HCT116 (cell line): ENCODE measurements around the gene PRKG1. TPM values are rescaled to one million over a fixed set of nuclear protein-coding genes. Genes with fewer than 3 reads are reported as not detected.

Experiments
- ATAC-seq: fragments of 200-7000 bp; cut with Tn5 transposase; 2 replicates; pipeline ENCODE4 v1.9.1; 2020; ENCODE audit warnings: mild to moderate bottlenecking, moderate library complexity
- BruUV-seq: library from RNA; stranded (reverse); fragments of 400-500 nt; replicated peaks from 2 replicates; lab custom pipeline; 2021; lab: Mats Ljungman, UMichigan
- CTCF ChIA-PET: fragments of 300-600 bp; sonication (Branson Sonifier 250); formaldehyde crosslinking; loops from one replicate; lab custom pipeline; 2021; ENCODE audit warnings: antibody characterized with exemption; lab: Charles Lee
- POLR2A ChIA-PET: fragments of 300-600, 350-600 bp; sonication (Branson Sonifier 250); formaldehyde crosslinking; loops from one replicate; lab custom pipeline; 2021; ENCODE audit warnings: antibody characterized with exemption; lab: Charles Lee
- RAD21 ChIA-PET, 2 experiments: fragments of 300-600 bp; sonication (Branson Sonifier 250); formaldehyde crosslinking; loops; one replicate each; lab custom pipeline; 2023; ENCODE audit warnings: low total read pairs in 2 of 2; ENCODE audit not compliant: uncharacterized antibody in 2 of 2, unreplicated experiment in 2 of 2, low non-redundant PET in 1 of 2; lab: Charles Lee
- DNase-seq: peaks from one replicate; pipeline ENCODE4 v3.0.0-alpha.2; 2010; ENCODE audit warnings: low read depth, low spot score
- H2AFZ ChIP-seq: fragments of 200-600 bp; shearing (Covaris generic), sonication (generic); 2 replicates; pipeline ENCODE4 v1.6.1; 2017; ENCODE audit warnings: low read depth, mixed run types, mixed read lengths, antibody characterized with exemption, low read length; ENCODE audit not compliant: poor library complexity, severe bottlenecking
- H3K27ac ChIP-seq: 2 replicates; pipeline ENCODE4 v1.5.1; 2012; ENCODE audit warnings: low read depth, low read length
- H3K27me3 ChIP-seq: fragments of 200-600 bp; sonication (generic); 2 replicates; pipeline ENCODE4 v1.6.1; 2016; ENCODE audit warnings: mixed run types, low read length, mixed read lengths; ENCODE audit not compliant: insufficient read depth
- H3K36me3 ChIP-seq, 2 experiments: fragments of 200-500 bp in 1 of 2; fragments of 200-600 bp in 1 of 2; sonication (Bioruptor generic) in 1 of 2; sonication (generic) in 1 of 2; 2 replicates each; pipeline versions ENCODE4 v1.5.1 to v1.6.1; 2014 to 2016; ENCODE audit warnings: low read length in 2 of 2, inconsistent platforms in 1 of 2, mixed read lengths in 1 of 2, mixed run types in 1 of 2; ENCODE audit not compliant: insufficient read depth in 2 of 2, control insufficient read depth in 1 of 2
- H3K4me1 ChIP-seq, 2 experiments: fragments of 200-600 bp in 1 of 2; sonication (generic) in 1 of 2; 2 replicates each; pipeline versions ENCODE4 v1.5.1 to v1.6.1; 2012 to 2017; ENCODE audit warnings: low read length in 2 of 2, inconsistent platforms in 1 of 2, mild to moderate bottlenecking in 1 of 2, mixed read lengths in 1 of 2, mixed run types in 1 of 2, moderate library complexity in 1 of 2; ENCODE audit not compliant: insufficient read depth in 2 of 2, control insufficient read depth in 1 of 2
- H3K4me2 ChIP-seq: fragments of 200-600 bp; sonication (generic); 2 replicates; pipeline ENCODE4 v1.6.1; 2017; ENCODE audit warnings: mixed run types, low read length, mixed read lengths
- H3K4me3 ChIP-seq, 2 experiments: fragments of 200-600 bp in 1 of 2; sonication (generic) in 1 of 2; replicated peaks in 1 of 2; 2 replicates each; pipeline ENCODE4 v1.5.1; 2011 to 2016; ENCODE audit warnings: low read length in 2 of 2, control low read depth in 1 of 2, low read depth in 1 of 2, mild to moderate bottlenecking in 1 of 2, mixed read lengths in 1 of 2, mixed run types in 1 of 2
- H3K79me2 ChIP-seq: fragments of 200-600 bp; sonication (generic); 2 replicates; pipeline ENCODE4 v1.6.1; 2017; ENCODE audit warnings: mild to moderate bottlenecking, mixed run types, low read length, moderate library complexity, mixed read lengths; ENCODE audit not compliant: insufficient read depth
- H3K9ac ChIP-seq: fragments of 200-600 bp; sonication (generic); 2 replicates; pipeline ENCODE4 v1.6.1; 2016; ENCODE audit warnings: low read length, mixed read lengths
- H3K9me2 ChIP-seq: fragments of 200-600 bp; sonication (generic), shearing (Covaris generic); 2 replicates; pipeline ENCODE4 v1.6.1; 2017; ENCODE audit warnings: mixed run types, mild to moderate bottlenecking, moderate library complexity; ENCODE audit not compliant: insufficient read depth
- H3K9me3 ChIP-seq, 2 experiments: fragments of 200-500 bp in 1 of 2; fragments of 200-600 bp in 1 of 2; sonication (Bioruptor generic) in 1 of 2; sonication (generic) in 1 of 2; 2 replicates each; pipeline ENCODE4 v1.6.1; 2014 to 2017; ENCODE audit warnings: low read length in 2 of 2, mixed read lengths in 2 of 2, inconsistent platforms in 1 of 2, low read depth in 1 of 2, mild to moderate bottlenecking in 1 of 2, mixed run types in 1 of 2, moderate library complexity in 1 of 2; ENCODE audit not compliant: control insufficient read depth in 1 of 2, insufficient read depth in 1 of 2
- H4K20me1 ChIP-seq: fragments of 200-600 bp; sonication (generic), shearing (Covaris generic); 2 replicates; pipeline ENCODE4 v1.6.1; 2017; ENCODE audit warnings: mixed run types, mild to moderate bottlenecking, moderate library complexity; ENCODE audit not compliant: insufficient read depth
- CBX3 ChIP-seq: IDR thresholded peaks from 2 replicates; pipeline ENCODE4 v1.6.1; 2012; ENCODE audit warnings: low read depth
- CEBPB ChIP-seq: IDR thresholded peaks from 2 replicates; pipeline ENCODE4 v1.6.1; 2012; ENCODE audit warnings: low read depth
- CTCF ChIP-seq, 3 experiments: fragments of 200-600 bp in 1 of 3; sonication (generic) in 1 of 3; IDR thresholded peaks in 2 of 3; conservative IDR thresholded peaks in 1 of 3; 2 replicates each; pipeline ENCODE4 v1.5.1; 2012 to 2017; ENCODE audit warnings: low read depth in 2 of 3, low read length in 2 of 3, antibody characterized with exemption in 1 of 3, borderline replicate concordance in 1 of 3, control low read depth in 1 of 3, mild to moderate bottlenecking in 1 of 3, mixed read lengths in 1 of 3, mixed run types in 1 of 3, moderate library complexity in 1 of 3; ENCODE audit not compliant: insufficient read depth in 1 of 3
- EGR1 ChIP-seq: IDR thresholded peaks from 2 replicates; pipeline ENCODE4 v1.6.1; 2012; ENCODE audit warnings: low read depth
- ELF1 ChIP-seq: IDR thresholded peaks from 2 replicates; pipeline ENCODE4 v1.6.1; 2012; ENCODE audit warnings: low read depth, borderline replicate concordance
- FOSL1 ChIP-seq: IDR thresholded peaks from 2 replicates; pipeline ENCODE4 v1.6.1; 2012; ENCODE audit warnings: low read depth
- JUND ChIP-seq: IDR thresholded peaks from 2 replicates; pipeline ENCODE4 v1.6.1; 2012
- POLR2AphosphoS5 ChIP-seq: IDR thresholded peaks from 2 replicates; pipeline ENCODE4 v1.6.1; 2011; ENCODE audit warnings: mild to moderate bottlenecking, low read depth, low read length, moderate library complexity
- RAD21 ChIP-seq: IDR thresholded peaks from 2 replicates; pipeline ENCODE4 v1.6.1; 2012; ENCODE audit warnings: low read depth, mild to moderate bottlenecking
- SIN3A ChIP-seq: IDR thresholded peaks from 2 replicates; pipeline ENCODE4 v1.6.1; 2012; ENCODE audit warnings: low read depth
- SP1 ChIP-seq: IDR thresholded peaks from 2 replicates; pipeline ENCODE4 v1.6.1; 2012; ENCODE audit warnings: low read depth
- ZFX ChIP-seq: fragments of 450-650 bp; IDR thresholded peaks from 2 replicates; pipeline ENCODE4 v1.6.1; 2017
- ZNF274 ChIP-seq: fragments of 200-500 bp; sonication (Bioruptor generic); IDR thresholded peaks from 2 replicates; pipeline ENCODE4 v1.6.1; 2014; ENCODE audit warnings: mild to moderate bottlenecking, low read depth, low read length, inconsistent platforms
- intact Hi-C: fragments of 100-400 bp; cut with micrococcal nuclease; formaldehyde crosslinking; loops from 2 replicates; pipeline ENCODE4 v1.10.0; 2022
- total RNA-seq: library from RNA; stranded (reverse); gene quantifications from one replicate; pipeline ENCODE4 v1.2.1, GENCODE V29; 2021; ENCODE audit not compliant: unreplicated experiment
- TF ChIP-seq, protein P1 (sequence below): IDR thresholded peaks from 2 replicates; pipeline ENCODE4 v1.6.1; 2012
- TF ChIP-seq, protein P2 (sequence below): IDR thresholded peaks from 2 replicates; pipeline ENCODE4 v1.6.1; 2012; ENCODE audit warnings: low read depth

Gene PRKG1
- total RNA-seq, 1 experiment from 2014 or later, result 1.4 TPM

- intact Hi-C loops, result no loop called here
- TF ChIP-seq CTCF (IDR thresholded peaks at IDR 0.05 in 2 of 3, conservative IDR thresholded peaks at IDR 0.05 in 1 of 3; ENCODE audit: borderline replicate concordance in 1 of 3, insufficient read depth in 1 of 3, low read depth in 2 of 3, low read length in 2 of 3) (no peak), EGR1 (no peak), CEBPB (no peak), SP1 (no peak), ZFX (no peak), POLR2AphosphoS5 (no peak), RAD21 (no peak), ELF1 (no peak), JUND (no peak)
- TF ChIP-seq, protein P1, sequence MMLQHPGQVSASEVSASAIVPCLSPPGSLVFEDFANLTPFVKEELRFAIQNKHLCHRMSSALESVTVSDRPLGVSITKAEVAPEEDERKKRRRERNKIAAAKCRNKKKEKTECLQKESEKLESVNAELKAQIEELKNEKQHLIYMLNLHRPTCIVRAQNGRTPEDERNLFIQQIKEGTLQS, result no peak
- no peaks in the 10 kb centered on the region for H3K4me1 ChIP-seq
- no peak overlapping the region for H3K9ac ChIP-seq
- no peak overlapping the region for H3K4me2 ChIP-seq
- BruUV-seq, result no TSS peak
- H3K4me3 ChIP-seq, result no peak overlapping the region
- ChIA-PET POLR2A (no interaction called here), CTCF (no interaction called here), RAD21 (no interaction called here)
- H3K36me3 ChIP-seq, result no peaks in the 10 kb centered on the region
- no peak overlapping the region for H3K27ac ChIP-seq
- H3K9me3 ChIP-seq, result no peaks in the 10 kb centered on the region
- peaks cover 3% of the 10 kb centered on the region; the same call in 1 of the 2 replicates for H4K20me1 ChIP-seq
- H3K9me2 ChIP-seq, result no peaks in the 10 kb centered on the region
- no peaks in the 10 kb centered on the region for H3K79me2 ChIP-seq
- no peaks in the 10 kb centered on the region for H3K27me3 ChIP-seq
- no peak overlapping the region for H2AFZ ChIP-seq
- ATAC-seq (no peak), DNase-seq (no peak)
Observed at GRCh38 chr10:51327432-51327831, 253.1 kb downstream of the PRKG1 start.

- H3K27ac ChIP-seq, result no peak overlapping the region
- no peaks in the 10 kb centered on the region for H3K9me3 ChIP-seq
- ChIA-PET RAD21 (no interaction called here), POLR2A (no interaction called here), CTCF (no interaction called here)
- H2AFZ ChIP-seq, result no peak overlapping the region
- no TSS peak for BruUV-seq
- H3K27me3 ChIP-seq, result no peaks in the 10 kb centered on the region
- H3K4me3 ChIP-seq, result no peak overlapping the region
- H3K4me2 ChIP-seq, result no peak overlapping the region
- no peaks in the 10 kb centered on the region for H3K4me1 ChIP-seq
- no peaks in the 10 kb centered on the region for H3K79me2 ChIP-seq
- H3K9me2 ChIP-seq, result no peaks in the 10 kb centered on the region
- ATAC-seq (no peak), DNase-seq (no peak)
- H4K20me1 ChIP-seq, result no peaks in the 10 kb centered on the region
- intact Hi-C loops, result no loop called here
- H3K9ac ChIP-seq, result no peak overlapping the region
- H3K36me3 ChIP-seq, result no peaks in the 10 kb centered on the region
- TF ChIP-seq POLR2AphosphoS5 (no peak), SIN3A (no peak), CBX3 (no peak), FOSL1 (no peak), ZNF274 (no peak), CEBPB (no peak)
- TF ChIP-seq, protein P2, sequence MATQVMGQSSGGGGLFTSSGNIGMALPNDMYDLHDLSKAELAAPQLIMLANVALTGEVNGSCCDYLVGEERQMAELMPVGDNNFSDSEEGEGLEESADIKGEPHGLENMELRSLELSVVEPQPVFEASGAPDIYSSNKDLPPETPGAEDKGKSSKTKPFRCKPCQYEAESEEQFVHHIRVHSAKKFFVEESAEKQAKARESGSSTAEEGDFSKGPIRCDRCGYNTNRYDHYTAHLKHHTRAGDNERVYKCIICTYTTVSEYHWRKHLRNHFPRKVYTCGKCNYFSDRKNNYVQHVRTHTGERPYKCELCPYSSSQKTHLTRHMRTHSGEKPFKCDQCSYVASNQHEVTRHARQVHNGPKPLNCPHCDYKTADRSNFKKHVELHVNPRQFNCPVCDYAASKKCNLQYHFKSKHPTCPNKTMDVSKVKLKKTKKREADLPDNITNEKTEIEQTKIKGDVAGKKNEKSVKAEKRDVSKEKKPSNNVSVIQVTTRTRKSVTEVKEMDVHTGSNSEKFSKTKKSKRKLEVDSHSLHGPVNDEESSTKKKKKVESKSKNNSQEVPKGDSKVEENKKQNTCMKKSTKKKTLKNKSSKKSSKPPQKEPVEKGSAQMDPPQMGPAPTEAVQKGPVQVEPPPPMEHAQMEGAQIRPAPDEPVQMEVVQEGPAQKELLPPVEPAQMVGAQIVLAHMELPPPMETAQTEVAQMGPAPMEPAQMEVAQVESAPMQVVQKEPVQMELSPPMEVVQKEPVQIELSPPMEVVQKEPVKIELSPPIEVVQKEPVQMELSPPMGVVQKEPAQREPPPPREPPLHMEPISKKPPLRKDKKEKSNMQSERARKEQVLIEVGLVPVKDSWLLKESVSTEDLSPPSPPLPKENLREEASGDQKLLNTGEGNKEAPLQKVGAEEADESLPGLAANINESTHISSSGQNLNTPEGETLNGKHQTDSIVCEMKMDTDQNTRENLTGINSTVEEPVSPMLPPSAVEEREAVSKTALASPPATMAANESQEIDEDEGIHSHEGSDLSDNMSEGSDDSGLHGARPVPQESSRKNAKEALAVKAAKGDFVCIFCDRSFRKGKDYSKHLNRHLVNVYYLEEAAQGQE, result no peak
Observed at GRCh38 chr10:51340366-51340765, 266.1 kb downstream of the PRKG1 start.
